ENCODE data around the gene ACKR3.

Gene ACKR3

GRCh38 chr2:236569573-236569973 lies at the start of gene ACKR3:
Gene ACKR3 (plus strand): TSS chr2:236569825. CDS start chr2:236580466, 10,641 bp downstream.
- peak; percentile 63 for DNase-seq

GRCh38 chr2:236521556-236521955 lies 48.1 kb upstream of the ACKR3 start:
- DNase-seq, result no peak

GRCh38 chr2:236523249-236523648 lies 46.4 kb upstream of the ACKR3 start:
- no peak for DNase-seq

- no peak for DNase-seq
Observed at GRCh38 chr2:236525411-236525997, 44.1 kb upstream of the ACKR3 start.

GRCh38 chr2:236526455-236527158 lies 43.0 kb upstream of the ACKR3 start:
- DNase-seq, result no peak

GRCh38 chr2:236527159-236527630 lies 42.4 kb upstream of the ACKR3 start:
- no peak for DNase-seq

- no peak for DNase-seq
Observed at GRCh38 chr2:236529606-236530005, 40.0 kb upstream of the ACKR3 start.

- no peak for DNase-seq
Observed at GRCh38 chr2:236530512-236530911, 39.1 kb upstream of the ACKR3 start.

GRCh38 chr2:236531195-236531594 lies 38.4 kb upstream of the ACKR3 start:
- no peak for DNase-seq

- DNase-seq, result no peak
Observed at GRCh38 chr2:236531996-236532395, 37.6 kb upstream of the ACKR3 start.

GRCh38 chr2:236533343-236533742 lies 36.3 kb upstream of the ACKR3 start:
- no peak for DNase-seq

GRCh38 chr2:236535024-236535423 lies 34.6 kb upstream of the ACKR3 start:
- DNase-seq, result no peak

GRCh38 chr2:236536727-236537398 lies 32.8 kb upstream of the ACKR3 start:
- DNase-seq, result peak; percentile 35

GRCh38 chr2:236538242-236538641 lies 31.4 kb upstream of the ACKR3 start:
- no peak for DNase-seq

GRCh38 chr2:236541008-236541562 lies 28.5 kb upstream of the ACKR3 start:
- no peak for DNase-seq

- DNase-seq, result no peak
Observed at GRCh38 chr2:236544362-236544761, 25.3 kb upstream of the ACKR3 start.

- no peak for DNase-seq
Observed at GRCh38 chr2:236545248-236545658, 24.4 kb upstream of the ACKR3 start.

GRCh38 chr2:236545814-236546480 lies 23.7 kb upstream of the ACKR3 start:
- DNase-seq, result no peak

- DNase-seq, result no peak
Observed at GRCh38 chr2:236546561-236547002, 23.0 kb upstream of the ACKR3 start.

GRCh38 chr2:236547725-236548124 lies 21.9 kb upstream of the ACKR3 start:
- no peak for DNase-seq

- DNase-seq, result no peak
Observed at GRCh38 chr2:236548179-236548921, 21.3 kb upstream of the ACKR3 start.

GRCh38 chr2:236549165-236549564 lies 20.5 kb upstream of the ACKR3 start:
- no peak for DNase-seq

Data from activated naive CD4-positive, alpha-beta T cell treated with anti-CD3 and anti-CD28 coated beads, Interleukin-2, amount 50 U/mL, for 16 hours (primary cell).